HG03159 (cell line): ENCODE measurements around the gene USP27X.

Source experiments
- ATAC-seq: cut with Tn5 transposase; IDR thresholded peaks from one replicate; pipeline ENCODE4 v1.9.1; 2021; ENCODE audit warnings: mild to moderate bottlenecking, moderate library complexity; ENCODE audit not compliant: unreplicated experiment

Gene USP27X

DNA sequence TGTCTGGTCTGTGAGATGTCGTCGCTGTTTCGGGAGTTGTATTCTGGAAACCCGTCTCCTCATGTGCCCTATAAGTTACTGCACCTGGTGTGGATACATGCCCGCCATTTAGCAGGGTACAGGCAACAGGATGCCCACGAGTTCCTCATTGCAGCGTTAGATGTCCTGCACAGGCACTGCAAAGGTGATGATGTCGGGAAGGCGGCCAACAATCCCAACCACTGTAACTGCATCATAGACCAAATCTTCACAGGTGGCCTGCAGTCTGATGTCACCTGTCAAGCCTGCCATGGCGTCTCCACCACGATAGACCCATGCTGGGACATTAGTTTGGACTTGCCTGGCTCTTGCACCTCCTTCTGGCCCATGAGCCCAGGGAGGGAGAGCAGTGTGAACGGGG, 1.4 kb downstream of the USP27X start:
- no peak for ATAC-seq

DNA sequence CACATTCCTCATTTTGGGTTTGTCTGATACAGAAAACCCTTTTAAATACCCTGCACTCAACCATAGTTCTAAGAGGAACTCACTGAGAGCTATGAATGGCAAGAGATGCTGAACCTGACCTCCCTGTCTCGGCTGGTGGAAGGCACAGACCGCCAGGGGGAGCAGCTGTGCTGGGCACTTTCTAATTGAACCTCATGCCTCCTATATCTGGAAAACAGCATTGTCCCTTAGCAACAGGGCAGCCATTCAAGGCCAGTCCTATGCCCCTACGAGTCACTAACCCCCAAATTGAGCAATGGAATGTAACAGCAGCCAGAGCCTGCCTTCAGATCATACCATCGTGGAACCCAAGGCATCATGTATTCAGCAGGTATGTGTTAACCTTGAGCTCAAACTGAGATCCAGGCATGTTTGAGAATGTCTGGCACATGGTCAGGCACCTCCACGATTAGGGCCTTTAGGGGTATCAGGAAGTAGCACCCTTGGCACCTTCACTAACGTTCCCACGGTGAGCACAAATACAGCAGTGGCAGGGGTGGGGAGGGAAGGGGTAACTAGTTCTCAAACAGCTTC, 5.1 kb downstream of the USP27X start:
- peak; percentile 63 for ATAC-seq

DNA sequence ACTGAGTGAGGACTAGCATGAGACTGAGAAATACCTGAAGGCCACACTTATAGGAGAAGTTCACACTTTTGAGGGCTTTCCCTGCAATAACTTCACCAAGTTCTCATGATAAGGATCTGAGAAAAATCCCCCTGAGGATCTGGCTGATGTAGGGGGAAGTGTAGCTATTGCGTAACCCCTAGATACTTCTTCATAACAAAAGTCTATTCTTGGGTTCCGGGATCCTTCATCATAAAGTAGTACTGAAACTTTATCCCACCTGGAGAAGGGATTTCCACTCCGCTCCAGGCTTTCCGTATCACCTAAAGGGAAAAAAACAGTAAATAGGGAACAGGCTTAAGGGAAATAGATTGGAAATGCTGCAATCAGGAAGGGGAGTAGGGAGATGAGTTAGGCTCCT, 13.3 kb downstream of the USP27X start:
- ATAC-seq, result no peak

DNA sequence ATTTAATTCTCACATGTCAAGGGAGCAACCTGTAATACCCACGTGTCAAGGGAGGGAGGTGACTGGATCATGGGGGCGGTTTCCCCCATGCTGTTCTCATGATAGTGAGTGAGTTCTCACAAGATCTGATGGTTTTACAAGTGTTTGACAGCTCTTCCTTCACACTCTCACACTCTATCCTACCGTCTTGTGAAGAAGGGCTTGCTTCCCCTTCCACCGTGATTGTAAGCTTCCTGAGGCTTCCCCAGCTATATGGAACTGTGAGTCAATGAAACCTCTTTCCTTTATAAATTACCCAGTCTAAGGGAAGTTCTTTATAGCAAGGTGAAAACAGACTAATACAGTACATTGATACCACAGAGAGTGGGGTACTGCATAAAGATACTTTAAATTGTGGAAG, 17.7 kb downstream of the USP27X start:
- no peak for ATAC-seq

DNA sequence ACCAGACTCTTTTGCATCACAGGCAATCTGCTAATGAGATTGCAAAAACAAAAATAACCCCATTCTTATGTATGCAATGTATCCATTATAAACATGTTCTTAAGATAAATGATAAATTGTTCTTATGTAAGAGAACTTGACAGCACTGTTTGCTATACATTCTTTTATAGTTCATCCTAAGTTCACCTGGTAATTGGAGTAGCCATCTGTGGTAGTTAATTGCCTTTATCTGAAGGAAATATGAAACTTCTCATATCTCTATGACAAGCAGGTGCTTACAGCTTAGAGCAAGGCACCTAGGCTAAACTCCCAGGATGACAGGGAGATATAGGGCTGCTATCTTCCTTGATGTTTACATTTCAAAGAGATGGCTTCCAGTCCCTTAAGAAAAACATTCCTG, 21.8 kb downstream of the USP27X start:
- ATAC-seq, result no peak

DNA sequence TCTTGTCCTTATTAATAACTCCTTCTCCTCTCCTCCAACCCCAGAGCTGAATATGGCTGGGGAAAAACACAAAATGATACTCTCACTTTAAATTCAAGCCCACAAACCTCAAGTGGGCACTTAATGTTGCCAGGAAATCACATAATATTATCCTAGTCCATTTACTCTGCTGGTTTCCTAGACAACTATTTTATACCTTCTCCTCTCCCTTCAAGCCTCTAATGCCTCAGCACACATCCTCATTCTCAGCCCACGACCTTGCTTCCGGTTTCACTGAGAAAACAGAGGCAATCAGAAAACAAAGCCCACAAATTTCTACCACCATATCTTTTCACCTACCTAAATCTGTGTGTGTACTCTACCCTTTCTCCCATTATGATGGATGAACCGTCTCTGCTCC, 31.1 kb downstream of the USP27X start:
- ATAC-seq, result peak; percentile 93

DNA sequence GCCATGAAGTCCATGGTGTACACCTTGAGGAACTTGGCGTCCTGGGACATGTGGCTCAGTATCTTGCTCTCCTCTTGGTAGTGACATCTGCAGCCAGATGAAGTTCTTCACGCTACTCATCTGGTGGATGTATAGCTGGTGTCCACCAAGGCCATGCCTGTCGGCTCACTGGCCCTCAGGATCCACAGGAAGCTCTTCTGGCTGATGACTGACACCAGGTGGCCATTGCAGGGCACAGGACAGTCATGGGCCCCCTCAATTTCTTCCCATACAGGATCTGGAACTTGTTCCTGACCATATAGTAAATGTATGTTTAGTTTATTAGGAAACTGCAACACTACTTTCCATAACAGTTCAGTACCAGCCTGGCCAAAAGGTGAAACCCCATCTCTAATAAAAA, 32.8 kb downstream of the USP27X start:
- no peak for ATAC-seq

DNA sequence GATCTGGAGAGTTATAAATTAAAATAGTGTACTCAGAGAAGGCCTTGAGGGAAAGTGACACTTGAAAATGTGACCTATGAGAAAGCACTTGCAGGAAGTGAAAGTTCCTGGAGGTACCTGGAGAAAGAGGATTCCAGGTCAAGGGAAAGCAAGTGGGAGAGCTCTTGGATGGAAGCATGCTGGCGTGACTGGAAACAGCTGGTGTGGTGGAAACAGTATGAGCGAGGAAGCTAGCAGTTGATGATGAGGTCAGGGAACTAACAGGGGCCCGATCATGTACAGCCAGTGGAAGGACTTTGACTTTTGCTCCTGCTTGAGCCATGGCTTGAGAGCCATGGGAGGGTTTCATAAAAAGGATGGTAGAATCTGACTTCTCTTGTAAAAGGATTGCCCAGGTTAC, 33.6 kb downstream of the USP27X start:
- no peak for ATAC-seq

DNA sequence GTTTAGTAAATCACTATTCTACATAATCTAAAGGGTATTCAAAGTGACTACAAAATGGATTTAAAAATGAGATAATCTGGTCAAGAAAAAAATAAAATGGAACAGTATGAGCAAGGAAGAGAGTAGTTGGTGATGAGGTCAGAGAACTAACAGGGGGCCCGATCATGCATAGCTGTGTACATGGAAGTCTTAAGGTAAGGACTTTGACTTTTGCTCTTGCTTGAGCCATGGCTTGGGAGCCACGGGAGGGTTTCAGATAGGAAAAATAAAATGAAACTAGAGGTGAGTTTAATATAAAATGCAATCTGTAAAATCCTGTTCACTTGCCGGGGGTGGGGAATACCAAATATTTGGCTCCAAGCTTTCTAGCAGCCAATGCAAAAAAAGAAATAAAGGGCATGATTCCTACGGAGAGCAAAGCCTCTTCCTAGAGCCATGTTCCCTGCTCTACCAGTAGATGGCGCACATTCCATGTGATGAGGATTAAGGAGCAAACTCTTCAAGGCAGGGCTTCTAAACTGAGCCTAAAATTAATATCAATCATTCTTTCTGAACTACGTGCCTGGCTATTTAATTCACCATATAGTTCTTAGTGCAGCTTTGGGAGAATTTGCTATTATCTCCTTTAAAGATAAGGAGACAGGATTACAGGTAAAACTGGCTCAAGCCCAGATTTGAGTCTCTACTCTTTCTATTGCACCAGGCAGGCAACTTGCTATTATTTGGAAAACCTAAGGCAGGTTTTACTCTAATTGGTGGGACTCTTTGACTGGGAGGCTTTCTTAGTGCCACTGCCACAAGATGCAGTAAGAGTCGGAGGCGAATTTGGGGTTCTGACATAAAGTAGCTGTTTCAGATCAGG, 36.3 kb downstream of the USP27X start:
- ATAC-seq, result peak; percentile 75

DNA sequence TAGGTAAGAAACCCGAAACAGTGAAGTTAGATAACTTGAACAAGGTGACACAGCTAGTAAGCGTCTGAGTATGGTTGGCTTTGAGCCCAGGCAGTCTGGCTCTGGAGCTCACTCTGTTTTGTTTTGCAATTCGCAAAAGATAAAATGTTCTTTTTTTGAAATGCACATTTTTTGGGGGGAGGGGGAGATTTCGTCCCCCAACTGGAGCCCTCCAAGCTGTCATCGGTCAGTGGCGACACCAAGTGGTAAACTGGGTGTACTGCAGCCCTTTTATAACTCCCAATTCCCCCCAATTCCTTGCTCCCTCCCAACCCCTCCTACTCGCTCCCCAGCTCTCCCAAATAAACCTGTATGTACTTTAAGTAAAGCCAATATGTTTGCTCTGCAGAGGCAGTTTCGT, 40.3 kb downstream of the USP27X start:
- ATAC-seq, result no peak

DNA sequence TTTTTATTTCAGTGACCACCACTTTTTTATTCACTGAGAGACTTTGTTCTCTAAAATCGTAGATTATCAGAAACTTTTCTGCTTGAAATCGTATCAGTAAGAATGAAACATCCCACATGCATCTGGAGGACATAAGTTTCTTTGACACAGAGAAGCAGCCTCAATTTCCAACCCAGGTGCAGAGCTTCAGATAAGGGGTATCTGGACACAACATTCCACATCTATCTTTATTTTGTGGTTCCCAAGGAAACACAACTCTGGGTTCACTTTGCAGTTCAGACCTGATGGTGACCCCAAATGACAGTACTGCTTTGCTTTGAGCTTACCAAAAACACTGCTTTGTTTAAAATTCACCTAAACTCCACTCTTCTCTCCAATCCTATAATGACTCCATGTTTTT, 41.8 kb downstream of the USP27X start:
- ATAC-seq, result no peak

DNA sequence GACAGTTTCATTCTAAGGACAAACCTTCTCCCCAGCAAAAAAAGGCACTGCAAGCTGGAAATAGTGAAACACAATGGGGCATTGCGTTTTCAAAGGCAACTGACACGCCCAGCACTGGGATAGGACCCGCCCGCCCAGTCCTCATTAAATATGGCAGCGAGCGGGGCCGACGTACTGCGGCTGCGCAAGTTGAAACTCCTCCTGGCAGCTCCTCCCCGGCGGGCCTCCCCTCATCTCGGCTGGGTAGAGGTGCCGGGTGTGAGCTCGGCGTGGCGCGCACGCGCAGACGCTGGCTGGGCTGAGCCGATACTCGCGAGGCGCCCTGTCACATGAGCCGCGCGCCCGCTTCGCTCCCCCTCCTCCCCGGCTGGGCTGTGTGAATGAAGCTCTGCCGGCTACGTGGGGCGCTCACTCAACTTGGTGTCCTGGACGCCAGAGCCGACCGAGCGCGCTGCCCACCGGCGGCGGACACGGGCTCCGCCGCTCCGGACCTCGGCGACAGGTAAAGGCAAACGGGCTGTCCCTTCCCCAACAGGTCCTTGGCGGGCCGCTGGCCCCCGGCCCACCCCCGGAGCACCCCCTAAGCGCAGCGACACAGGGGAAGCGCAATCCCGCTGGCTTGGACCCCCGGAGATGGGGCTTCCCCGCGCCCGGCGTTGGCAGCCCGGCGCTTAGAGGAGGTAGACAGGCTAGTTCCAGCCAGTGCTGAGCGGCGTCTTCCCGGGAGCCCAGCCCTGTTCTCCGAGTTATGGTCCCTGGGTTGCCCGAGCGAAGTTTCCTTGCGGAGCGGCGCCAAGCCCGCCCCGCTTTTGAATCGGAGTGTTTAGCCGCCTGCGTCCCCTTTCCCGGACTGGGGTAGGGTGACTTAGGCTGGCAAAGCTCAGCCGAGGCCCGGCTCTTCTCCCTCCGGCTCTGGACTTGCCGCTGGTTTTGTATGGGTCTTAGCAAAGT, 43.3 kb downstream of the USP27X start, which contains the start of gene CLCN5:
CLCN5 (plus strand) TSS at position 306 of the 951 bp plus-strand sequence. CDS start 2,703 bp downstream, outside the sequence.
- peak; percentile 96 for ATAC-seq

DNA sequence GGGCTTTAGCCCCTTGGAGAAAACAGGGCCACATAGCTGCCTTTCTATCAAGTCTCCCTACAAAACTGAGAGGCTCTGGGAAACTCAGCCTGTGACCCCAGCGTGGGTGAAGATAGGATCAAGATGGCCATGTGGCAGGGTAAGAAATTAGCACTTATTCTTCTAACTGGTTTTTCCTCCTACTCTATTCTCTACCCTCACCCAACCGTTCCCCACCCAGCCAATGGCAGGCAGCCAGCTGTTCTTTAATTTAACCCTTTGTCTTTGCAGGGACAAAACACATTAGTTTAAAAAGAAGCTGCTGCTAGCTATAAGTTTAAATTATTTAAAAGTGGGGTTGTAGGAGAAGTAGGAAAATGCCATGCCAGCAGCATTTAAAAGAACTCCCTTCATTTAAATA, 45.9 kb downstream of the USP27X start:
- no peak for ATAC-seq

DNA sequence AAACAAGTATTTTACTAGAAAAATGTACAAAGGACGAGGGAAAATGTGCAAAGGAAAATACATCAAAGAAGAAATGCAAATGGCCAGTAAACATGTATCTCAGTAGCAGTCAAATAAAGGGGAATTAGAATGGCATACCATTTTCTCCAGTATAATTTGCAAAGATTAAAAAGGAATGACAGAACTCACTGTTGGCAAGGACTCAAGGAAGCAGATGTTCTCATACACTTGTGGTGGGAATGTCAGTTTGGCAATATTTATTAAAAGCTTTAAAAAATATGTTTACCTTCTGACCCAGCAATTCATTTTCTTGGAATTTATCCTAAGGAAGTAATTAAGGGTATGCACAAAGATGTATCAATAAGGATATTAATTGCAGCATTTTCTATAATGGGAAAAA, 50.8 kb downstream of the USP27X start:
- no peak for ATAC-seq
